Fibroblast of pulmonary artery (primary cell): ENCODE measurements around the gene MAN2A2.
"Not testable (repeated sequence)": the region's sequence is repeated elsewhere in the genome, so short reads cannot be mapped to it uniquely, and the experiment has no call there.

ENCODE experiments used
- DNase-seq: peaks from one replicate; pipeline ENCODE4 v3.0.0-alpha.2; 2010; ENCODE audit warnings: low read depth
- H3K4me3 ChIP-seq: replicated peaks from 2 replicates; pipeline ENCODE4 v1.5.1; 2011; ENCODE audit warnings: low read depth, mild to moderate bottlenecking, control low read depth, low read length, moderate library complexity
- CTCF ChIP-seq: IDR thresholded peaks from 2 replicates; pipeline ENCODE4 v1.5.1; 2011; ENCODE audit warnings: mild to moderate bottlenecking, control low read depth, low read length, inconsistent platforms; ENCODE audit errors: missing control alignments

MAN2A2 gene

GRCh38 chr15:90905306-90906180 is 2.4 kb downstream of the MAN2A2 start:
- no peak for DNase-seq
- TF ChIP-seq CTCF: no peak
- H3K4me3 ChIP-seq: no peak overlapping the region

GRCh38 chr15:90906181-90906849 is 3.2 kb downstream of the MAN2A2 start:
- no peak for TF ChIP-seq CTCF
- H3K4me3 ChIP-seq: no peak overlapping the region
- DNase-seq: no peak

GRCh38 chr15:90907051-90907660 is 4.1 kb downstream of the MAN2A2 start:
- no peak for DNase-seq
- TF ChIP-seq CTCF: no peak
- H3K4me3 ChIP-seq: no peak overlapping the region

DNA sequence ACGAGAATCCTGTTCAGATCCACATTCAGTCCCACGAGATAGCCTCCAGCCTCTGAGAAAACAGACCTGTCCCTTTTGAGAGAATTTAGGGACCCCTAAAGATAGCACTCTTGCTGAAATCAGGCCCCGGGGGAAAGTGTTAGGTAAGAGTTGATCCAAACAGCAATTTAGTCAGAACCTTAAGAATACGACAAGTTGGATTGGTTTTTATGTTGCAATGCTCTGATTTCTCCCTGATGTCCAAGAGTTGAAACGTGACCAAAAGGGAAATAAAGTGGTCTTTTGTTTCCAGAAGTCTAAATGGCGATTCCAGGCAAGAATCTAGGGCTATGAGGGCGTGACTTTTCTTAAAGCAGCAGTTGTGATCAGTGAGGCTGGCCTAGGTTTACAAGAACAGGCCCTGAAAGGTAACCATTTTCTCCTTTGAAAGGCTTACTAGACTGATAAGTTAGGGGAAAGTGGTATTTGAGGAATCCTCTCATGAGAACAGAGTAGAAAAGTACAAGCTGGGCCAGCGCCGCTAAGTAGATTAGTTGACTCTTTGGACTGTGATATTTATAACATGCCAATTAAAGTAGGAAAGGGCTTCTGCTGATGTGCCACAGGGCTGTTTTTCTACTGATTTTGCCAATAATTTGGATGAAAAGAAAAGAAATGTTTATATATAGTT is 4.9 kb downstream of the MAN2A2 start:
- TF ChIP-seq CTCF: no peak
- no peak for DNase-seq

DNA sequence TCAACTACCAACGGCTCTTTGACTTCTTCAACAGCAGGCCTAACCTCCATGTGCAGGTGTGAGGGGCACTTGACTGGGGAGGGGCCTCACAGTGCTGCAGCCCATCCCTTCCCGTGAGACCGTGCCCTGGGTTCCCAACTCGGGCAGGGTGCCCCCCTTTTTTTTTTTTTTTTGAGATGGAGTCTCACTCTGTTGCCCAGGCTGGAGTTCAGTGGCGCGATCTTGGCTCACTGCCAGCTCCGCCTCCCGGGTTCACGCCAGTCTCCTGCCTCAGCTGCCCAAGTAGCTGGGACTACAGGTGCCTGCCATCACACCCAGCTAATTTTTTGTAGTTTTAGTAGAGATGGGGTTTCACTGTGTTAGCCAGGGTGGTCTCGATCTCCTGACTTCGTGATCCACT is 6.3 kb downstream of the MAN2A2 start:
- H3K4me3 ChIP-seq, DNase-seq: not testable (repeated sequence)

More for the DNA sequence above, 4.9 kb downstream of the MAN2A2 start:
- H3K4me3 ChIP-seq: no peak overlapping the region

DNA sequence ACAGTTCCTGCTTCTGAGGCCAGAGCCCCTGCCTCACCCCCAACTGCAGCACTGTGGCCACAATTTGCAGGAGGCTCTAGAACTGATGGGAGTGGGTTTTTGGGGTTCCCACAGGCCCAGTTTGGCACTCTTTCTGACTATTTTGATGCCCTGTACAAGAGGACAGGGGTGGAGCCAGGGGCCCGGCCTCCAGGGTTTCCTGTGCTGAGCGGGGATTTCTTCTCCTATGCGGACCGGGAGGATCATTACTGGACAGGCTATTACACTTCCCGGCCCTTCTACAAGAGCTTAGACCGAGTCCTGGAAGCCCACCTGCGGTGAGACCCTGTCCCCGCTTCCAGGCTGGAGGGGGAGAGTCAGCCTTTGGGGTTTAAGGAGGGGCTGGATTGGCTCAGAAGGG is 6.9 kb downstream of the MAN2A2 start:
- no peak for DNase-seq
- no peak for TF ChIP-seq CTCF
- no peak overlapping the region for H3K4me3 ChIP-seq
